PFSK-1 (cell line): ENCODE results near the gene CMIP.

ENCODE experiments used
- POLR2AphosphoS5 ChIP-seq: IDR thresholded peaks from 2 replicates; pipeline ENCODE4 v1.6.1; 2012; ENCODE audit warnings: low read depth, mild to moderate bottlenecking, control low read depth, low read length, moderate library complexity
- SIN3A ChIP-seq: IDR thresholded peaks from 2 replicates; pipeline ENCODE4 v1.6.1; 2012; ENCODE audit warnings: mild to moderate bottlenecking, low read length, moderate library complexity, borderline replicate concordance; ENCODE audit not compliant: insufficient read depth

DNA sequence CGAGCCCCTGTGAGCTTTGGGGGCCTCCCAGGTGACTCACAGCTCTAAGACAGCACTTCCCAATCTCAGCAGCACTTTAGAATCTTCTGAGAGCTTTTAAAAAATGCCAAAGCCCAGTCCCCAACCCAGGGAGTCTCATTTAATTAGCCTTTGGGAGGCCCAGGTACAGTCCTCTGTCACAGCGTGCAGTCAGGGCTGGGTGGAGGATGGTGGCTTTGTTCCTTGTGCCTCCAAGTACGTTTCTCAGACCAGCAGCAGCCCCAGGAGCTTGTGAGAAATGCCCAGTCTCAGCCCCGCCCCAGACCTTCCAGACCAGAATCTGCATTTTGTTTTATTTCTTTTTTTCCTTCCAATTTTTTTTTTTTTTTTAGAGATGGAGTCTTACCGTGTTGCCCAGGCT lies 27.4 kb upstream of the CMIP start:
- TF ChIP-seq SIN3A (no peak), POLR2AphosphoS5 (no peak)
